HEK293 (cell line): ENCODE data around the gene MISP3.
A peak's percentile ranks its signal among the peaks of the same experiment; 100 is the strongest.

ENCODE experiments used
- FEZF1 ChIP-seq: fragments of 450-650 bp; formaldehyde crosslinking; IDR thresholded peaks from 2 replicates; pipeline ENCODE4 v1.5.1; 2016; ENCODE audit warnings: missing biosample characterization, missing genetic modification characterization
- KLF1 ChIP-seq: fragments of 450-650 bp; formaldehyde crosslinking; IDR thresholded peaks from 2 replicates; pipeline ENCODE4 v1.5.1; 2016; ENCODE audit warnings: missing biosample characterization, missing genetic modification characterization
- KLF7 ChIP-seq: fragments of 450-650 bp; formaldehyde crosslinking; IDR thresholded peaks from 2 replicates; pipeline ENCODE4 v1.5.1; 2016; ENCODE audit warnings: missing biosample characterization, missing genetic modification characterization, borderline replicate concordance
- KLF9 ChIP-seq: fragments of 450-650 bp; formaldehyde crosslinking; IDR thresholded peaks from 2 replicates; pipeline ENCODE4 v1.5.1; 2016; ENCODE audit warnings: missing biosample characterization, missing genetic modification characterization, low read depth
- PATZ1 ChIP-seq: fragments of 450-650 bp; formaldehyde crosslinking; IDR thresholded peaks from 2 replicates; pipeline ENCODE4 v1.5.1; 2016; ENCODE audit warnings: missing biosample characterization, missing genetic modification characterization
- RBAK ChIP-seq: fragments of 450-650 bp; formaldehyde crosslinking; IDR thresholded peaks from 2 replicates; pipeline ENCODE4 v1.5.1; 2016; ENCODE audit warnings: missing biosample characterization, missing genetic modification characterization
- SETDB1 ChIP-seq: IDR thresholded peaks from one replicate; pipeline ENCODE4 v1.6.1; 2017; ENCODE audit warnings: mild to moderate bottlenecking, low read length, moderate library complexity, mixed read lengths; ENCODE audit not compliant: insufficient read length
- ZBTB10 ChIP-seq: fragments of 450-650 bp; formaldehyde crosslinking; IDR thresholded peaks from 2 replicates; pipeline ENCODE4 v1.5.1; 2016; ENCODE audit warnings: missing biosample characterization, missing genetic modification characterization
- ZBTB7A ChIP-seq: fragments of 450-650 bp; formaldehyde crosslinking; IDR thresholded peaks from 2 replicates; pipeline ENCODE4 v1.5.1; 2016; ENCODE audit warnings: low read depth, missing biosample characterization, missing genetic modification characterization
- ZFP69B ChIP-seq: fragments of 450-650 bp; formaldehyde crosslinking; IDR thresholded peaks from 2 replicates; pipeline ENCODE4 v1.5.1; 2016; ENCODE audit warnings: missing biosample characterization, missing genetic modification characterization
- ZNF10 ChIP-seq: fragments of 450-650 bp; formaldehyde crosslinking; IDR thresholded peaks from 2 replicates; pipeline ENCODE4 v1.5.1; 2017; ENCODE audit warnings: missing biosample characterization, missing genetic modification characterization
- ZNF132 ChIP-seq: fragments of 450-650 bp; formaldehyde crosslinking; IDR thresholded peaks from 2 replicates; pipeline ENCODE4 v1.5.1; 2017; ENCODE audit warnings: missing biosample characterization, missing genetic modification characterization, borderline replicate concordance
- ZNF133 ChIP-seq: fragments of 450-650 bp; formaldehyde crosslinking; IDR thresholded peaks from 2 replicates; pipeline ENCODE4 v1.5.1; 2016; ENCODE audit warnings: missing biosample characterization, missing genetic modification characterization
- ZNF221 ChIP-seq: fragments of 450-650 bp; formaldehyde crosslinking; IDR thresholded peaks from 2 replicates; pipeline ENCODE4 v1.5.1; 2017; ENCODE audit warnings: missing biosample characterization, missing genetic modification characterization, borderline replicate concordance
- ZNF350 ChIP-seq: fragments of 450-650 bp; formaldehyde crosslinking; IDR thresholded peaks from 2 replicates; pipeline ENCODE4 v1.5.0; 2017; ENCODE audit warnings: missing biosample characterization, mild to moderate bottlenecking, missing genetic modification characterization
- ZNF391 ChIP-seq: fragments of 450-650 bp; formaldehyde crosslinking; IDR thresholded peaks from 2 replicates; pipeline ENCODE4 v1.5.1; 2016; ENCODE audit warnings: low read depth, missing biosample characterization, missing genetic modification characterization, borderline replicate concordance
- ZNF449 ChIP-seq: fragments of 450-650 bp; formaldehyde crosslinking; IDR thresholded peaks from 2 replicates; pipeline ENCODE4 v1.5.1; 2017; ENCODE audit warnings: missing biosample characterization, mild to moderate bottlenecking, missing genetic modification characterization, moderate library complexity
- ZNF48 ChIP-seq: fragments of 450-650 bp; formaldehyde crosslinking; IDR thresholded peaks from 2 replicates; pipeline ENCODE4 v1.5.1; 2016; ENCODE audit warnings: missing biosample characterization, missing genetic modification characterization
- ZNF621 ChIP-seq: fragments of 450-650 bp; formaldehyde crosslinking; IDR thresholded peaks from 2 replicates; pipeline ENCODE4 v1.5.1; 2017; ENCODE audit warnings: missing biosample characterization, missing genetic modification characterization
- ZNF639 ChIP-seq: fragments of 450-650 bp; formaldehyde crosslinking; IDR thresholded peaks from 2 replicates; pipeline ENCODE4 v1.5.1; 2016; ENCODE audit warnings: missing biosample characterization, missing genetic modification characterization
- ZNF670 ChIP-seq: fragments of 450-650 bp; formaldehyde crosslinking; IDR thresholded peaks from 2 replicates; pipeline ENCODE4 v1.5.1; 2016; ENCODE audit warnings: missing biosample characterization, missing genetic modification characterization, low read depth
- ZNF692 ChIP-seq: fragments of 450-650 bp; formaldehyde crosslinking; IDR thresholded peaks from 2 replicates; pipeline ENCODE4 v1.5.1; 2016; ENCODE audit warnings: missing biosample characterization, missing genetic modification characterization
- ZNF785 ChIP-seq: fragments of 450-650 bp; formaldehyde crosslinking; IDR thresholded peaks from 2 replicates; pipeline ENCODE4 v1.5.1; 2016; ENCODE audit warnings: missing biosample characterization, missing genetic modification characterization
- ZSCAN18 ChIP-seq: fragments of 450-650 bp; formaldehyde crosslinking; IDR thresholded peaks from 2 replicates; pipeline ENCODE4 v1.5.1; 2016; ENCODE audit warnings: missing biosample characterization, missing genetic modification characterization
- ZSCAN4 ChIP-seq: fragments of 450-650 bp; formaldehyde crosslinking; IDR thresholded peaks from 2 replicates; pipeline ENCODE4 v1.5.1; 2017; ENCODE audit warnings: missing biosample characterization, missing genetic modification characterization

MISP3 gene

GRCh38 chr19:14091081-14091812, 18.7 kb downstream of the MISP3 start (continued):
- TF ChIP-seq ZBTB10 (tag by site-specific recombination) (peak; percentile 95), FEZF1 (tag by site-specific recombination) (no peak), ZNF10 (tag by site-specific recombination) (no peak), ZNF670 (no peak), PATZ1 (tag by site-specific recombination) (peak; percentile 90), ZNF692 (tag by site-specific recombination) (peak; percentile 51), KLF7 (tag by site-specific recombination) (peak; percentile 28; the same call in 1 of the 2 replicates), ZNF391 (tag by site-specific recombination) (no peak), KLF9 (tag by site-specific recombination) (0 out of 2 replicates have a peak, but pooled peaks have one; percentile 29), ZBTB7A (0 out of 2 replicates have a peak, but pooled peaks have one; percentile 84), ZNF350 (tag by site-specific recombination) (no peak), ZNF449 (no peak), ZSCAN18 (0 out of 2 replicates have a peak, but pooled peaks have one; percentile 42), KLF1 (tag by site-specific recombination) (peak; percentile 72), ZNF785 (tag by site-specific recombination) (no peak), ZNF48 (tag by site-specific recombination) (no peak), ZNF221 (tag by site-specific recombination) (no peak), ZSCAN4 (no peak), RBAK (tag by site-specific recombination) (no peak), ZNF133 (tag by site-specific recombination) (no peak), ZNF639 (tag by site-specific recombination) (no peak), ZNF132 (tag by site-specific recombination) (no peak), SETDB1 (no peak), ZFP69B (tag by site-specific recombination) (0 out of 2 replicates have a peak, but pooled peaks have one; percentile 40), ZNF621 (tag by site-specific recombination) (no peak)
